KMS-11 (cell line): ENCODE measurements around the gene ARHGEF38.

Experiments
- H2AFZ ChIP-seq: fragments of 200-600 bp; sonication (generic); 2 replicates; pipeline ENCODE4 v1.6.1; 2016; ENCODE audit warnings: antibody characterized with exemption, mixed run types, low read depth
- H3K27ac ChIP-seq: fragments of 200-600 bp; sonication (generic); 2 replicates; pipeline ENCODE4 v1.6.1; 2016; ENCODE audit warnings: mild to moderate bottlenecking, mixed run types
- H3K27me3 ChIP-seq: fragments of 200-600 bp; sonication (generic); 2 replicates; pipeline ENCODE4 v1.6.1; 2017; ENCODE audit warnings: mild to moderate bottlenecking, low read depth, mixed run types, moderate library complexity; ENCODE audit not compliant: insufficient read depth
- H3K36me3 ChIP-seq: fragments of 200-600 bp; sonication (generic); 2 replicates; pipeline ENCODE4 v1.6.1; 2017; ENCODE audit warnings: mild to moderate bottlenecking, mixed run types; ENCODE audit not compliant: insufficient read depth
- H3K4me1 ChIP-seq: fragments of 200-600 bp; sonication (generic); 2 replicates; pipeline ENCODE4 v1.6.1; 2016; ENCODE audit warnings: mild to moderate bottlenecking, low read depth, mixed run types; ENCODE audit not compliant: poor library complexity, severe bottlenecking
- H3K4me2 ChIP-seq: fragments of 200-600 bp; sonication (generic); 2 replicates; pipeline ENCODE4 v1.7.0; 2016; ENCODE audit warnings: mild to moderate bottlenecking, mixed run types
- H3K4me3 ChIP-seq: fragments of 200-600 bp; sonication (generic); IDR thresholded peaks from 2 replicates; pipeline ENCODE4 v1.6.1; 2017; ENCODE audit warnings: low read depth, low read length, mixed read lengths; ENCODE audit not compliant: insufficient read depth
- H3K79me2 ChIP-seq: fragments of 200-600 bp; sonication (generic); 2 replicates; pipeline ENCODE4 v1.6.1; 2016; ENCODE audit warnings: low read depth, mixed run types; ENCODE audit not compliant: insufficient read depth
- H3K9ac ChIP-seq: fragments of 200-600 bp; sonication (generic); 2 replicates; pipeline ENCODE4 v1.6.1; 2016; ENCODE audit warnings: mild to moderate bottlenecking, mixed run types
- H4K20me1 ChIP-seq: fragments of 200-600 bp; sonication (generic); 2 replicates; pipeline ENCODE4 v1.6.1; 2016; ENCODE audit warnings: mild to moderate bottlenecking, mixed run types; ENCODE audit not compliant: insufficient read depth
- CTCF ChIP-seq: fragments of 200-600 bp; sonication (generic); conservative IDR thresholded peaks from 2 replicates; pipeline ENCODE4 v1.6.1; 2017; ENCODE audit warnings: low read depth, mild to moderate bottlenecking, antibody characterized with exemption, low read length, moderate library complexity, mixed read lengths

ARHGEF38 gene

GRCh38 chr4:105624530-105624929, 72.1 kb downstream of the ARHGEF38 start:
- H2AFZ ChIP-seq = peak overlapping the region; percentile 38
- no peak for TF ChIP-seq CTCF
- H3K4me2 ChIP-seq = peak overlapping the region; percentile 14; the same call in 1 of the 2 replicates
- H3K4me1 ChIP-seq = peaks cover 17% of the 10 kb centered on the region
- H3K36me3 ChIP-seq = no peaks in the 10 kb centered on the region
- no peaks in the 10 kb centered on the region for H3K79me2 ChIP-seq
- H3K4me3 ChIP-seq = no peak overlapping the region
- H4K20me1 ChIP-seq = no peaks in the 10 kb centered on the region
- H3K27ac ChIP-seq = no peak overlapping the region
- no peak overlapping the region for H3K9ac ChIP-seq
- H3K27me3 ChIP-seq = no peaks in the 10 kb centered on the region

GRCh38 chr4:105625214-105625613, 72.8 kb downstream of the ARHGEF38 start:
- peak overlapping the region; percentile 14; the same call in 1 of the 2 replicates for H3K4me2 ChIP-seq
- no peaks in the 10 kb centered on the region for H3K27me3 ChIP-seq
- no peak overlapping the region for H3K4me3 ChIP-seq
- no peaks in the 10 kb centered on the region for H3K79me2 ChIP-seq
- TF ChIP-seq CTCF = no peak
- H3K4me1 ChIP-seq = peaks cover 20% of the 10 kb centered on the region
- 0 out of 2 replicates have a peak overlapping the region, but pooled peaks have one; percentile 38 for H2AFZ ChIP-seq
- H3K9ac ChIP-seq = no peak overlapping the region
- no peaks in the 10 kb centered on the region for H4K20me1 ChIP-seq
- no peaks in the 10 kb centered on the region for H3K36me3 ChIP-seq
- H3K27ac ChIP-seq = no peak overlapping the region

- Histone ChIP-seq H3K4me1 (peaks cover 35% of the 10 kb centered on the region), H3K4me3 (no peak overlapping the region), H3K79me2 (no peaks in the 10 kb centered on the region), H2AFZ (no peak overlapping the region), H3K4me2 (no peak overlapping the region), H3K27me3 (no peaks in the 10 kb centered on the region), H4K20me1 (no peaks in the 10 kb centered on the region), H3K36me3 (no peaks in the 10 kb centered on the region), H3K27ac (no peak overlapping the region), H3K9ac (no peak overlapping the region)
- TF ChIP-seq CTCF = no peak
These were observed 74.4 kb downstream of the ARHGEF38 start for GRCh38 chr4:105626846-105627245.

GRCh38 chr4:105627620-105628019, 75.2 kb downstream of the ARHGEF38 start:
- TF ChIP-seq CTCF = no peak
- Histone ChIP-seq H3K9ac (no peak overlapping the region), H3K4me2 (no peak overlapping the region), H2AFZ (no peak overlapping the region), H4K20me1 (no peaks in the 10 kb centered on the region), H3K4me1 (peaks cover 43% of the 10 kb centered on the region), H3K79me2 (no peaks in the 10 kb centered on the region), H3K27me3 (no peaks in the 10 kb centered on the region), H3K4me3 (no peak overlapping the region), H3K27ac (no peak overlapping the region), H3K36me3 (no peaks in the 10 kb centered on the region)
